Right renal cortex interstitium (tissue), 3 donors: ENCODE data around the gene DAAM2. TPM values are rescaled to one million over a fixed set of nuclear protein-coding genes. Genes with fewer than 3 reads are reported as not detected.

Experiments
- DNase-seq, 3 donors: peaks; one replicate each; pipeline ENCODE4 v3.0.0-alpha.2; 2013; ENCODE audit warnings: low read depth in 3 of 3, low spot score in 2 of 3
- polyA plus RNA-seq, 3 donors: library from polyadenylated mRNA; unstranded; fragments of 120-200 nt; gene quantifications; one replicate each; pipeline ENCODE4 v1.2.1, GENCODE V29; 2013; ENCODE audit not compliant: insufficient read length in 3 of 3

DAAM2 gene
- polyA plus RNA-seq, 3 donors = 23.8 to 29.2 (median 24.9) TPM

GRCh38 chr6:39815356-39815755 lies 23.2 kb downstream of the DAAM2 start:
- no peak for DNase-seq

- no peak for DNase-seq
Measured at GRCh38 chr6:39816747-39817146, 24.6 kb downstream of the DAAM2 start.

- DNase-seq = no peak
Measured at GRCh38 chr6:39818695-39819094, 26.5 kb downstream of the DAAM2 start.

GRCh38 chr6:39819228-39819627 lies 27.1 kb downstream of the DAAM2 start:
- no peak for DNase-seq

- DNase-seq = no peak
Measured at GRCh38 chr6:39819676-39820075, 27.5 kb downstream of the DAAM2 start.

GRCh38 chr6:39820553-39820952 lies 28.4 kb downstream of the DAAM2 start:
- no peak for DNase-seq

- DNase-seq = no peak
Measured at GRCh38 chr6:39821046-39821740, 29.0 kb downstream of the DAAM2 start.

GRCh38 chr6:39821742-39822532 lies 29.8 kb downstream of the DAAM2 start:
- no peak for DNase-seq

GRCh38 chr6:39822846-39823815 lies 31.0 kb downstream of the DAAM2 start:
- DNase-seq = no peak

- no peak for DNase-seq
Measured at GRCh38 chr6:39824030-39824926, 32.1 kb downstream of the DAAM2 start.

- DNase-seq = no peak
Measured at GRCh38 chr6:39829331-39829730, 37.2 kb downstream of the DAAM2 start.

- no peak for DNase-seq
Measured at GRCh38 chr6:39830444-39830843, 38.3 kb downstream of the DAAM2 start.

GRCh38 chr6:39831701-39832100 lies 39.5 kb downstream of the DAAM2 start:
- DNase-seq = no peak

- DNase-seq = no peak
Measured at GRCh38 chr6:39834278-39834677, 42.1 kb downstream of the DAAM2 start.

- no peak for DNase-seq
Measured at GRCh38 chr6:39834866-39835265, 42.7 kb downstream of the DAAM2 start.

- no peak for DNase-seq
Measured at GRCh38 chr6:39835821-39836295, 43.7 kb downstream of the DAAM2 start.

- no peak for DNase-seq
Measured at GRCh38 chr6:39836606-39837005, 44.4 kb downstream of the DAAM2 start.

GRCh38 chr6:39839445-39839844 lies 47.3 kb downstream of the DAAM2 start:
- DNase-seq = no peak

- DNase-seq = no peak
Measured at GRCh38 chr6:39840781-39841180, 48.6 kb downstream of the DAAM2 start.

- no peak for DNase-seq
Measured at GRCh38 chr6:39841291-39841690, 49.1 kb downstream of the DAAM2 start.
